ENCODE measurements around the gene SLC7A7. TPM values are rescaled to one million over a fixed set of nuclear protein-coding genes. Genes with fewer than 3 reads are reported as not detected.

Gene SLC7A7
- total and polyA plus RNA-seq, 10 of the 15 experiments (the other 5 are each of a cell fraction or from before 2014, with no cell fraction given), result 27.8 to 79.2 (median 50.8) TPM

GRCh38 chr14:22796087-22796707, 19.0 kb downstream of the SLC7A7 start (continued):
- TF ChIP-seq ELK1 (IDR thresholded peaks at IDR 0.05; ENCODE audit: low read depth, low read length) (no peak), LARP7 (IDR thresholded peaks at IDR 0.05) (no peak), TCF7 (IDR thresholded peaks at IDR 0.05; ENCODE audit: borderline replicate concordance) (peak; percentile 83), USF1 (IDR thresholded peaks at IDR 0.05; ENCODE audit: borderline replicate concordance, extremely low read length, insufficient read depth, low read depth, low read length) (no peak), SMAD5 (IDR thresholded peaks at IDR 0.05; ENCODE audit: low read depth) (no peak), FOS (IDR thresholded peaks at IDR 0.05; ENCODE audit: borderline replicate concordance, extremely low read depth, insufficient read length) (no peak), ATF2 (IDR thresholded peaks at IDR 0.05; ENCODE audit: low read length) (peak; percentile 90), EGR1 (IDR thresholded peaks at IDR 0.05; ENCODE audit: borderline replicate concordance in 1 of 2, low read depth in 2 of 2, low read length in 2 of 2) (peak in 1 of 2 experiments; percentile 25; a peak in 1 of 3 replicates), MTA2 (IDR thresholded peaks at IDR 0.05; ENCODE audit: low read depth) (peak; percentile 85), NFYB (IDR thresholded peaks at IDR 0.05; ENCODE audit: insufficient read depth, low read depth, low read length) (no peak), HCFC1 (IDR thresholded peaks at IDR 0.05; ENCODE audit: low read length) (no peak), ATF7 (IDR thresholded peaks at IDR 0.05; ENCODE audit: low read depth) (peak; percentile 51), MYB (IDR thresholded peaks at IDR 0.05; ENCODE audit: borderline replicate concordance, low read depth, low read length) (no peak), MYC (IDR thresholded peaks at IDR 0.05; ENCODE audit: insufficient read depth, insufficient read length, insufficient replicate concordance, low read length, severe bottlenecking) (no peak), ESRRA (IDR thresholded peaks at IDR 0.05; ENCODE audit: low read length) (no peak), KAT2A (conservative IDR thresholded peaks at IDR 0.05; ENCODE audit: control insufficient read depth, low read depth, low read length) (no peak), ZNF592 (IDR thresholded peaks at IDR 0.05) (0 out of 2 replicates have a peak, but pooled peaks have one; percentile 56), IRF3 (IDR thresholded peaks at IDR 0.05) (no peak), SUZ12 (IDR thresholded peaks at IDR 0.05; ENCODE audit: unreplicated experiment) (no peak), MEF2B (IDR thresholded peaks at IDR 0.05; ENCODE audit: partially characterized antibody, poor library complexity, severe bottlenecking) (peak; percentile 54), CEBPB (IDR thresholded peaks at IDR 0.05; ENCODE audit: borderline replicate concordance in 1 of 2, low read depth in 2 of 2, low read length in 2 of 2) (no peak)

All from GM12878 (cell line).